ENCODE results near the gene CNTN2.

DNA sequence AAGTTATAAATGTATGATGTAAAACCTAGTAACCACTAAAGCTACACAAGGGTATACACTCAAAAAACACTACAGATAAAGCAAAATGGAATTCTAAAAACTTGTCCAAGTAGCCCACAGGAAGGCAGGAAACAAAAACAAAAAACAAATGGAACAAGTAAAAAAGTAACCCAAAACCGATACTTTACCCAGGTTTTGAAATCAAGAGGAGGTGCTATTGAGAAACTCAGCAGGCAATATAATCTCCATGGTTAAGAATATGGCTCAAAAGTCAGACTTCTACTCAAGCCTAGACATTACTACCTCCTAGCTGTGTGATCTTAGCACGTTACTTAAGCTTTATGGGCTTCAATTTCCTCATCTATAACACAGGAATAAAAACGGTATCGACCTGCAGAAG lies 65.5 kb downstream of the CNTN2 start:
- TF ChIP-seq POLR2AphosphoS5 (IDR thresholded peaks at IDR 0.05; ENCODE audit: insufficient read depth in 1 of 2, low read depth in 1 of 2): no peak
- TF ChIP-seq, protein P1, sequence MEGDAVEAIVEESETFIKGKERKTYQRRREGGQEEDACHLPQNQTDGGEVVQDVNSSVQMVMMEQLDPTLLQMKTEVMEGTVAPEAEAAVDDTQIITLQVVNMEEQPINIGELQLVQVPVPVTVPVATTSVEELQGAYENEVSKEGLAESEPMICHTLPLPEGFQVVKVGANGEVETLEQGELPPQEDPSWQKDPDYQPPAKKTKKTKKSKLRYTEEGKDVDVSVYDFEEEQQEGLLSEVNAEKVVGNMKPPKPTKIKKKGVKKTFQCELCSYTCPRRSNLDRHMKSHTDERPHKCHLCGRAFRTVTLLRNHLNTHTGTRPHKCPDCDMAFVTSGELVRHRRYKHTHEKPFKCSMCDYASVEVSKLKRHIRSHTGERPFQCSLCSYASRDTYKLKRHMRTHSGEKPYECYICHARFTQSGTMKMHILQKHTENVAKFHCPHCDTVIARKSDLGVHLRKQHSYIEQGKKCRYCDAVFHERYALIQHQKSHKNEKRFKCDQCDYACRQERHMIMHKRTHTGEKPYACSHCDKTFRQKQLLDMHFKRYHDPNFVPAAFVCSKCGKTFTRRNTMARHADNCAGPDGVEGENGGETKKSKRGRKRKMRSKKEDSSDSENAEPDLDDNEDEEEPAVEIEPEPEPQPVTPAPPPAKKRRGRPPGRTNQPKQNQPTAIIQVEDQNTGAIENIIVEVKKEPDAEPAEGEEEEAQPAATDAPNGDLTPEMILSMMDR (IDR thresholded peaks at IDR 0.05): no peak
- no peak for TF ChIP-seq POLR2A (IDR thresholded peaks at IDR 0.05)
